HK-2 (cell line): Measurements from ENCODE around the gene LIX1L.
A peak's percentile ranks its signal among the peaks of the same experiment; 100 is the strongest.

Experiments used
- DNase-seq: peaks from one replicate; pipeline ENCODE4 v3.0.0-alpha.2; 2018; ENCODE audit not compliant: unreplicated experiment

The LIX1L gene

DNA sequence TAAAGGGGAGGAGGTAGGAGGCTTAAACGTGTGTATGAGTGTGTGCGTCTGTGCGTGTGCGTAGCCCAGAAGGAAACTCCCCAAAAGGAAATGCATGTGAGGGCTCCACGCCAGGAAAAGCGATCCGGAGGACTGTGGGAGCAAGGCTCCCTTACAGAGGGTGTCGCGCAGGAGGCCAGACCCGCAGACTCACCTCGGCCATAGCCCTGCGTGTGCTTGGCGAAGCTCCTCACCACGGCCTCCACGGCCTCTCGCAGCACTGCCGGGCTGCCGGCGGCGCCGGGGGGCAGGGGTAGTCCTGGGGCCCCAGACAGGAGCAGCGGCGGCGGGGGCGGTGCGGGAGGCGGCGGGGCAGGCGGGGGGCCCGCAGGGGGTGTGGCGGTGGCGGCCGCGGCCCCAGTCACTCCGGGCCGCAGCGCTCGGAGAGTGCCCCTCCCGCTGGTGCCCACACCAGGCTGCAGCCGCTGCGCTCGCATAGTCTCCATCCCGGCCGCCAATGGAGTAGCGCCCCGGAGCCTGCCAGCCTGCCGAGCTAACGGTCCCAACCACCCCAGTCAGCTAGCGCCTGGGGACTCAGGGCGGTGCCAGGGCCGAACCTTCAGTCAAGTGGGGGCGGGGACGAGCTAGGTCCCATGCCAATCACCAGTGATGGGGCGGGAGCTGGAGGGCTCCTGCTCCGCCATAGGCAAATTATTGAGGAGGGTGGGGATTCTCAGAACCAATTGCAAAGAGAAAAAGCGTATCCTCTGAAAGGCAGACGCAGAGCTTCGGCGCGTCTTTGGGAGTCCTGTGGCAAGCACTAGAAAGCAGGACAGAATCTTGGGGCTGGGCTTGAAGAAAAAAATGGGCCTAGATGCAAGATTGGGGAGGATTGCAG lies at the start of gene LIX1L:
LIX1L (minus strand) TSS at position 575 of the 877 bp plus-strand sequence; CDS start at position 485, 90 bp downstream.
- DNase-seq = peak; percentile 96

DNA sequence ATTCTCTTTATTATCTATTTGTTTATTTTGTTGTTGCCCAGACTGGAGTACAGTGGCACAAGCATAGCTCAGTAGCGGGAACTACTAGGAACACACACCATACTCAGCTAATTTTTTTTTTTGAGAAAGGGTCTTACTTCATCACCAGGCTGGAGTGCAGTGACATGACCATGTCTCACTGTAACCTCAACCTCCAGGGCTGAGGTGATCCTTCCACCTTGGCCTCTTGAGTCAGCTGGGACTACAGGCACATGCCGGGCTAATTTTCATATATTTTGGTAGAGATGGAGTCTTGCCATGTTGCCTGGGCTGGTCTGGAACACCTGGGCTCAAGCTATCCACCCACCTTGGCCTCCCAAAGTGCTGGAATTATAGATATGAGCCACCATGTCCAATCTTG lies 43.9 kb upstream of the LIX1L start:
- DNase-seq = no peak

- no peak for DNase-seq
Observed at GRCh38 chr1:145999321-146000024, 41.7 kb upstream of the LIX1L start.

- DNase-seq = no peak
Observed at GRCh38 chr1:145997718-145998023, 39.9 kb upstream of the LIX1L start.

DNA sequence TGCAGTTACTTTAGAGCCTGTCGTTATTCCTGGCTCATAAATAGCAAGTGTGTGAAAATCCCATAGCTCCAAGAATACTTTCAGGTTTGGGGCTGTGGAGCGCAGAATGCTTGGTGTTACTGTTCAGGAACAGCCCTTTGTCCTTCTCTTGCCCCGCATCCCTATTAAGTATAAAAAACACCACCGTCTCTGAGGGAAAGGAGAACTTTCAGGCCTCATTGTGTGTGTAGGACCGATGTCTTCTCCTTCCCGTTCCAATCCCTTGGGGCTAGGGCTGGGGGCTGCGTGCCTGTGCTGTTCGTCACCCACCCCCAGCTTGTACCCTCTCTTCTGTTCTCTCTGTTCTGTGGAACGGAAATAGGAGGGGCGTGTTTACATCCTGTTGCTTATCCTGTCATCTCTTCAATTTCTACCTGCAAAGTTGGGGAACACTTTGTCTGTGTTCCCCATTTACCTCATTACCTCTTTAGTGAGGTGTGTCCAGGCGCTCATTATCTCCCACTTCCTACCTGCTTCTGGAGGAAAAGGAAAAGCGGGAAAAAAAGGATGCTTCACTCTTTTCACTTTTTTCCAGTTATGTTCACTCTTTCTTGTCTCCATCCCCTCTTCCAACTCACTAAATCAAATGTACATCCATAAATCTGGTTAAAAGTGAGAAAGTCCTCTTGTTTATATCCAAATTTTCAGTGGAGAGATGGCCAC lies 39.4 kb upstream of the LIX1L start:
- no peak for DNase-seq

DNA sequence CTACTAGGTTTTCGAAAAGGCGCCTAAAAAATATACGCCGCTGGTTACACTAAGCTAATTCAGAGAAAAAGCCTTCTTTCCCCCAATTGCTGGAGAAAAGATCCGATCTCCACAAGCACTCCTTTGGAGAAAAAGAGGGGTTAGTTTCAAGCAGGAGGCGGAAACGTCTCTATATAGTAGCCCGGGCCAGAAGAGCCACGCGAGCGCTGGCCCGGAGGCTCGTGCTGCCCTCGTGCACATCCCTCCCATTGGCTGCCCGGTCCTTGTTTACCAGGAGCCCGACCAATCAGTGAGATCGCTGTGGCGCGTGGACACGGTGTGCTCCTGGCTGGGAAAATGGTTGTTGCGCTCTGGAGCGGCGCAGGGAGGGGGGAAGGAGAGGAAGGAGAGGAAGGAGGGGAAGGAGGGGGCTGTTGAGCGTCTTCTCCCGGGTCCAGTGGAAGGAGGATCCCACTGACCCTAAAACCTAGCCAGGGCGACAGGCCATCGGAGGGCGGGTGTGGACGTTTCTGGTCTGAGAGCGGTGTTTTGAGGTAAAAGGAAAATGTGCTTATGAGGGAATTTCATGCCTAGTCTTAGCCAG lies 38.7 kb upstream of the LIX1L start, which contains the start of gene TXNIP:
TXNIP (minus strand) TSS at position 147 of the 583 bp plus-strand sequence. CDS start 313 bp downstream, outside the sequence.
- peak; percentile 97 for DNase-seq

DNA sequence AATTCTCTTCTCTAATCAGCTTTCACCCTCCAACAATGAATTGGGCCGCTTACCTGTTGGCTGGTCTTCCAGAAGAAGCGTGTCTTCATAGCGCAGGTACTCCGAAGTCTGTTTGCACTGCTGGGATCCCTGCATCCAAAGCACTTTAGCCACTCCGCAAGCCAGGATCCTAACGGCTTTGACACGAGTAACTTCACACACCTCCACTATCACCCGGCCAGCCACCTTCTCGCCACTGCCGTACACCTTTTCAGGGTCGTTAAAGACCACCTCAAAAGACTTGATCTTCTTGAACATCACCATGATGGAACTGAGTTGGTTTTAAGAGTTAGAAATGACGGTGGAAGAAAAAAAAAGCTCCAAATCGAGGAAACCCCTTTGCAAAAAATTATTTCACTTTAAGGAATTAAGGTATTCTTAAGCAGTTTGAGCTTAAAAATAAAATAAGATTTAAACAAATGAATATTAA lies 38.2 kb upstream of the LIX1L start:
- no peak for DNase-seq

DNA sequence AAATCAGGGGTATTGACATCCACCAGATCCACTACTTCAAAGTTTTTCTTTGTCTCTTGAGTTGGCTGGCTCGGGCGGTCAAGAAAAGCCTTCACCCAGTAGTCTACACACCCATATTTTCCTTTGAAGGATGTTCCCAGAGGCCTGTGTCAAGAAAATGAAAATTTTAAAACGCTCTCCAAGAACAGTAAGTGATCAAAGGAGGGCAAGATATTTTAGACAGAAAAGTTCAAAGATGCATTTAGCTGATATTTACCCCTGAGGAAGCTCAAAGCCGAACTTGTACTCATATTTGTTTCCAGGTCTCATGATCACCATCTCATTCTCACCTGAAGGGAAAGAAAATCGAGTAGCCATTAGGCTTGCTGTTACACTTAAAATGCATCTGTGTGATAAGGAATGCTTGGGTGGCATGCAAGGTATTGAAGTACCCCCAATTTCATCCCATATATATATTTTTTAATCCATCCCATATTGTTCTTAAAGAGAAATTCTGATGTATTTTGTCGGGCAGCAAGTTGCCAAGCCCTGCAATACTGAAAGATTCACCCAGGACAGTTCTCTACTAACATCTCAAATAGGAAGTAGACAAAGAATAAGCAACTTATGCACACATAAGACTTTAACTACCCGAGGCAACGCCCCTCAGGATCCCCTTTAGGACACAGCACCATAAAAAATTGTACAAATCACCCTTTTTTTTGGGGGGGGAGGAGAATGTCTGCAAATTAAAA lies 37.5 kb upstream of the LIX1L start:
- no peak for DNase-seq

DNA sequence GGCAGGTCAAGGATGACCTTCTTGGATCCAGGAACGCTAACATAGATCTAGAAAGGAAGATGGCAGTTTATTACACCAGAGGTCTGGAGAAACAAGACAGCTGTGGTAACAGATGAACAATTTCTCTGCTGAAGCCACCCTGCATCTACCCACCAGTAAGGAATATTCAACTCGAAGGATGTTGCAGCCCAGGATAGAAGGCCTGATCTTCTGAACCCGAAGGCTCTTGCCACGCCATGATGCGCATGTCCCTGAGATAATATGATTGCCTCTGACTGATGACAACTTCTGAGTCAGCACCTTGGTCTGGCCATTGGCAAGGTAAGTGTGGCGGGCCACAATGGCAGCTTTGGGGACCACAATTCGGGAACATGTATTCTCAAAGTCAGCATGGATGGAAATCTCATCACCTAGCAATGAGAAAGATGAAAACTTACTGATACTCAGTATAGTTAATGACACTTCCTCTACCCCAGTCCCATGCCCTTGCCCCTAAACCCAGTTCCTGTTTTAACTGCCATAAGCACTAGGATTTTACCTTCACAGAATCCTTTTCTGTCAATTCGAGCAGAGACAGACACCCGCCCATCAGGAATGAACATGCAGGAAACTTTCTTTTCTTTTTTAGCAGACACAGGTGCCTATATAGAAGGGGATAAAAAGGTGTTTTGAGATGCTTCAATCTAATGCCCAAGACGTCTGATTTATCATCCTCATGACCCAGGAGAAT lies 36.7 kb upstream of the LIX1L start:
- no peak for DNase-seq

DNA sequence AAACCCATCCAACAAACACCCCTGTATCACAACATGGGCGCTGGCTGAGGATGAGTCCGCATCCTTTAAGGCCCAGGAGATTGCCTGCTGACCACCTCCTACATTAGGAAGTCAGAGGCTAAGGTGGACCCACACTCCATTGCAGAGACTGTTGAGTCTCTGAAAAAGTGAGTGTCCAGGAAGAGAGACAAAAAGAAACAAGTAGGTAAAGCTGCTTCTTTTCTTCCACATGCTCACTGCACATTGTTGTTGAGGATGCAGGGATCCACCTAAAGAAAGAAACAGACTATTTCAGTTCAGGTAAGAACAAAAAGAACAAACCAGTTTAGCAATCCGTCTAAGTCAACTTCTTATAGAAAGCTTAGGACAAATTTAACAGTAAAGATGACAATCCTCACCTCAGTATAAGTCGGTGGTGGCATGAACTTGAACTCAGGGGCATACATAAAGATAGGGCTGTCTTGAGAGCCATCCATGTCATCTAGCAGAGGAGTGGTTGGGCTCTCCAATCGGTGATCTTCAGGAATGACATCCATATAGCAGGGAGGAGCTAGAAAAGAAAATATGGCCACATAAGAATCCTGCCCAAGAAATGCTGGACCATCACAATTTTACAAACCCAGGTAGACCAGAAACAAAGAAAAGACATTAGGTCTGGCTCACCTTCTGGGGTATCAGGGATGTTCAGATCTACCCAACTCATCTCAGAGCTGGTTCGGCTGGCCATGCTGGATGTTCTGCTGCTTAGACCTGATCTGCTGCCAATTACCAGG lies 36.0 kb upstream of the LIX1L start:
- DNase-seq = no peak

DNA sequence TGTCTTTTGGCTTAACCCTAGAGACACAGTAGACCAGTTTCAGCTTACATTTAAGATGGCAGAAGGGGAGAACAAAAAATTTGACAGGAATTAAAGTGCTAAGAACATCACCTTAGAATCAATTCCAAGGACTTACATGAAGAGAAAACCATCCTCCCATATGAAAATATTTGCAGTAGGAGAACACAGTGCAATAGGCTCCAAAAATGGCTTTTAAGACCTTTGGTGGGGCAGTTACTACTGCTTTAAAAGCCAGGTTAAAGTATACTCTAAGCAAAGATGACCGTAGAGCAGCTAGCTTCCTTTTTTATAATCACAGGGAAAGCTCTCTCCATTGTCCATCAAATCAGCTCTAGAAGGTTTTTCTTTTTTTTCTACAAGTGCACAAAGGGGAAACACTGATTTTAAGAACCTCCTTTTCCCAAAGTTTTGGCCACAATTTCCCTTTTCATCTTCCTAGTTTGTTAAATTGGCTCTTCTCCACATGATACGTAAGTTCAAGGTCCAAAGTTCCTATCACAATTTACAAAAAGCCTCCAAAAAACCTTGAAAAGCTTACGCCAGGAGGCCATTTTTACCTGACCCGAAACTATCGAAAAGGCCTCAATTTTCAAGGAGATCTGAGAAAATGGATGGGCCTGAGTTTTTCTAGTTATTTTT lies 35.3 kb upstream of the LIX1L start:
- DNase-seq = no peak

GRCh38 chr1:145992502-145992936 lies 34.7 kb upstream of the LIX1L start:
- no peak for DNase-seq

- no peak for DNase-seq
Observed at GRCh38 chr1:145991735-145992412, 34.1 kb upstream of the LIX1L start.

GRCh38 chr1:145990249-145990855 lies 32.5 kb upstream of the LIX1L start:
- no peak for DNase-seq

DNA sequence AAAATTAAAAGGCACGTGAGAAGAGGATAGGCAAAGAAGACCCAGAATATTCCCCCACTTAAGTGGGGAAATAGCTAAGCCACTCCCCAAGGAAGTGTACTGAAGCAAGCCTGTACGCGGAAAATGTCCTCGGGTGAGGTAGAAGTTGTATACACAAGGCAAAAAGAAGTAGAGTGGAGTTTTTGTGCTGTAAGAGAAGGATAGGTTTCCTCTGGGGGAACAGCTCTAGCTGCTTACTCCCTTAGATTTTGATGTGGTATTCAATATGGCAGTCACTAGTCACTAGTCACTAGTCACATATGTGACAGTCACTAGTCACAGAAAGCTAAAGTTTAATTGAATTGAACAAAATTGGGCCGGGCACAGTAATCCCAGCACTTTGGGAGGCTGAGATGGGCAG lies 31.0 kb upstream of the LIX1L start:
- DNase-seq = no peak

DNA sequence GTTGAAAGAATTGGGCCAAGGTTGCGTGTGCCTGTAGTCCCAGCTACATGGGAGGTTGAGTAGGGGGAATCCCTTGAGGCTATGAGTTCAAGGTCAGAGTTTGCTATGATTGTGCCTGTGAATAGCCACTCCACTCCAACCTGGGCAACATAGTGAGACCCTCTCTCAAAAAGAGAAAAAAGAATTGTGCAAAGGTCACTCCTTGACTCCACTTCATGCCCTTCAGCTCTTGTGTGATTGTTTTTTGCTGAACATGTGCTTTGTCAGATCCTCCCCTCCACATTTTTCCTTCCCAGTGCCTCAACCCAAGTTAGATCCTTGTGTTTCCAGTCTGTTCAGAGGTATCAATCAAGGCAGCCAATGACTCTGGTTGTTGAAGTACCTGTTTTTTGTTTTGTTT lies 30.1 kb upstream of the LIX1L start:
- DNase-seq = no peak

DNA sequence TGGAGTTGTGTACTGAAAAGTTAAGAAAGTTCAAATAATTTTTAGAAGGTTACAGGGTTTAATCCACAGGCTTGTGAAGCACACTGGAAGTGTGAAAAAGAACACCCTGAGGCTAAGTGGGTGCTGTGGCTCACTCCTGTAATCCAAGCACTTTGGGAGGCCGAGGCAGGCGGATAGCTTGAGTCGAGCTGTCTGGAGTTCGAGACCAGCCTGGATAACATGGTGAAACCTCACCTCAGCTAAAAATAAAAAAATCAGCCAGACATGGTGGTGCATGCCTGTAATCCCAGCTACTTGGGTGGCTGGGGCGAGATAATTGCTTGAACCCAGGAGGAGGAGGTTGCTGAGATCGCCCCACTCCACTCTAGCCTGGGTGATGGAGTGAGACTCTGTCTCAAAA lies 28.7 kb upstream of the LIX1L start:
- no peak for DNase-seq
